ENCODE measurements around the gene PSMD11.

PSMD11 gene

GRCh38 chr17:32490101-32490482 is 45.8 kb downstream of the PSMD11 start:
- DNase-seq, result peak; percentile 41

GRCh38 chr17:32491371-32492263 is 47.3 kb downstream of the PSMD11 start:
- peak overlapping the region; percentile 96 for H3K4me3 Mint-ChIP-seq
- peaks cover 33% of the 10 kb centered on the region for H3K36me3 Mint-ChIP-seq (ENCODE audit: low read depth)
- H3K27me3 Mint-ChIP-seq, result no peaks in the 10 kb centered on the region
- DNase-seq, result peak; percentile 58
- peaks cover 63% of the 10 kb centered on the region for H3K4me1 Mint-ChIP-seq
- peak overlapping the region; percentile 77 for H3K27ac Mint-ChIP-seq
- ATAC-seq, result peak; percentile 17
- H3K9me3 Mint-ChIP-seq, result no peaks in the 10 kb centered on the region

More at GRCh38 chr17:32490101-32490482, 45.8 kb downstream of the PSMD11 start:
- Mint-ChIP-seq H3K9me3 (no peaks in the 10 kb centered on the region), H3K36me3 (ENCODE audit: low read depth) (peaks cover 33% of the 10 kb centered on the region), H3K27ac (peak overlapping the region; percentile 77), H3K4me1 (peaks cover 69% of the 10 kb centered on the region), H3K4me3 (peak overlapping the region; percentile 96), H3K27me3 (no peaks in the 10 kb centered on the region)
- ATAC-seq, result peak; percentile 7

DNA sequence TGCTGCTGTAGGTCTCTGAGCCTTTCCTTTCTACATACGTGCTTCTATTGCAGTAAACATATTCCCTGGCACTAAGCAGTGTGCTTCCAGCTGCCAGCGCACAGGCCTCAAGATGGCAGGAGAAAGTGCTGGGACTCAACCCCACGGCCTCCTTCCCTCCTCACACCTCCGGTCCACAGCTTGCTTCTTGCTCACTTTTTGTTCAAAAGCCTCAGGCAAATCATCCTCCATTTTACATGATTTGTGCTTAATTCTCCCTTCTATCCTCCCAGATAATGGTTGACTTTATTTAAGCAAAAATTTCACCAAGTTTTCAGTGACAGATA is 47.9 kb downstream of the PSMD11 start:
- peak overlapping the region; percentile 61 for H3K4me3 Mint-ChIP-seq
- no peaks in the 10 kb centered on the region for H3K27me3 Mint-ChIP-seq
- H3K36me3 Mint-ChIP-seq (ENCODE audit: low read depth), result peaks cover 33% of the 10 kb centered on the region
- peak overlapping the region; percentile 77 for H3K27ac Mint-ChIP-seq
- DNase-seq, result no peak
- peaks cover 63% of the 10 kb centered on the region for H3K4me1 Mint-ChIP-seq
- ATAC-seq, result no peak
- no peaks in the 10 kb centered on the region for H3K9me3 Mint-ChIP-seq

GRCh38 chr17:32492648-32493289 is 48.5 kb downstream of the PSMD11 start:
- Mint-ChIP-seq H3K4me3 (peak overlapping the region; percentile 61), H3K27ac (peak overlapping the region; percentile 77), H3K4me1 (peaks cover 61% of the 10 kb centered on the region), H3K9me3 (no peaks in the 10 kb centered on the region), H3K36me3 (ENCODE audit: low read depth) (peaks cover 30% of the 10 kb centered on the region), H3K27me3 (no peaks in the 10 kb centered on the region)
- ATAC-seq (no peak), DNase-seq (no peak)

DNA sequence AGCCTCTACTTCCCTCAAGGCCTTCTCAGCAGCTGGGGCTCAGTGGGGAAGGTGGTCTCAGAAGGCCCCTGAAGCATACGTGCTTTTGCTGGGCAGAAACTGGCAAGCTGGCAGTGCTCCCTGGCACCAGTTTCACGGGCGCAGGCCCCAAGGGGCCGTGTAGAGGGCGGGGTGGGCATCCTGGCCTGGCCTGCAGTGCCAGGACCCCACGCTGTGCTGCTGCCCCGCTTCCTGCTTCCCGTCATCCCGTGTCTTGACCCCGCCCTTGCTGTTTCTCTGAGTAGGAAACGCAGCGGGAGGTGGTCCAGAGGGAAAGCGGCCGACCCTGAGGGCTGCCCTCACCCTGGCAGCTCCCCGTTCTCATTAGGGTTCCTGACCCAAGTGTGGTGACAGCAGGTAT is 49.3 kb downstream of the PSMD11 start:
- Mint-ChIP-seq H3K4me1 (peaks cover 54% of the 10 kb centered on the region), H3K27ac (no peak overlapping the region), H3K4me3 (no peak overlapping the region), H3K27me3 (no peaks in the 10 kb centered on the region), H3K36me3 (ENCODE audit: low read depth) (peaks cover 22% of the 10 kb centered on the region), H3K9me3 (no peaks in the 10 kb centered on the region)
- ATAC-seq (no peak), DNase-seq (no peak)

- no peak overlapping the region for H3K27ac Mint-ChIP-seq
- H3K4me1 Mint-ChIP-seq, result peaks cover 52% of the 10 kb centered on the region
These were observed 49.7 kb downstream of the PSMD11 start for GRCh38 chr17:32493976-32494513.

DNA sequence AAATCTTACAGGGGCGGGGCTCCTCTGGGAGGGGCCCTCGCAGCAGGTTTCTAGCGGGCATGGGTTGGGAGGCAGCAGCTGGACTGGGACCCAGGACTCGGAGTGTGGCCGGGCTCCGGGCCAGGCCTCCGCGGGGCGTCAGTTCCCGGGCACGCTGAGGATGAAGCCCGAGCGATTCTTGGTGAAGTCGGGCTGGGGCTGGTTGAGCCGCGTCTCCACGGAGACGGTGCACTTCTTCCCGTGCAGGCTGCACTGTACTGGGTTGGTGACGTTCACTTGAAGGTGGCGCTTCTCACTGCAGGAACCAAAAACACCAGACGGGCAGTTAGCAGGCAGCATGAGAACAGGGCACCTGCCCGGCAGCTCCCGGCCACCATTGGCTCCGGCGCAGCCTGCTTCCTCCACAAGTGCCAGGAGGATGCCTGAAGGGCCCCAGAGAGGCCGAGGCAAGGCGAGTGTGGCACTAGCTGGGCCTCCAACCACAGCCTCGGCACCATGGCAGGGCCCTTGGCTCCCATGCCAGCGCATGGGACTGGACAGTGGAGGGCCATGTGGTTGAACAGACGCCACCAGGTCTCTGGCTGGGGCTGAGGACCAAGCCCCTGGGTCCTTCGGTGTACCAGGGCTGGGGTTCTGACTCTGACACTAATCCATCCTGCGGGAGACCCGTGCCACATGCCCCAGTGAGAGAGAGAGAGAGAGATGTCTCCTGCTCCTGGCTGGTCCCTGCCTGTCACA is 50.5 kb downstream of the PSMD11 start:
- no peak overlapping the region for H3K4me3 Mint-ChIP-seq
- peaks cover 44% of the 10 kb centered on the region for H3K4me1 Mint-ChIP-seq
- ATAC-seq (no peak), DNase-seq (no peak)
- H3K27me3 Mint-ChIP-seq, result no peaks in the 10 kb centered on the region
- no peaks in the 10 kb centered on the region for H3K9me3 Mint-ChIP-seq
- H3K36me3 Mint-ChIP-seq (ENCODE audit: low read depth), result peaks cover 11% of the 10 kb centered on the region
- H3K27ac Mint-ChIP-seq, result no peak overlapping the region

More at GRCh38 chr17:32493976-32494513, 49.7 kb downstream of the PSMD11 start:
- ATAC-seq (no peak), DNase-seq (no peak)
- Mint-ChIP-seq H3K9me3 (no peaks in the 10 kb centered on the region), H3K4me3 (no peak overlapping the region), H3K27me3 (no peaks in the 10 kb centered on the region), H3K36me3 (ENCODE audit: low read depth) (peaks cover 17% of the 10 kb centered on the region)

DNA sequence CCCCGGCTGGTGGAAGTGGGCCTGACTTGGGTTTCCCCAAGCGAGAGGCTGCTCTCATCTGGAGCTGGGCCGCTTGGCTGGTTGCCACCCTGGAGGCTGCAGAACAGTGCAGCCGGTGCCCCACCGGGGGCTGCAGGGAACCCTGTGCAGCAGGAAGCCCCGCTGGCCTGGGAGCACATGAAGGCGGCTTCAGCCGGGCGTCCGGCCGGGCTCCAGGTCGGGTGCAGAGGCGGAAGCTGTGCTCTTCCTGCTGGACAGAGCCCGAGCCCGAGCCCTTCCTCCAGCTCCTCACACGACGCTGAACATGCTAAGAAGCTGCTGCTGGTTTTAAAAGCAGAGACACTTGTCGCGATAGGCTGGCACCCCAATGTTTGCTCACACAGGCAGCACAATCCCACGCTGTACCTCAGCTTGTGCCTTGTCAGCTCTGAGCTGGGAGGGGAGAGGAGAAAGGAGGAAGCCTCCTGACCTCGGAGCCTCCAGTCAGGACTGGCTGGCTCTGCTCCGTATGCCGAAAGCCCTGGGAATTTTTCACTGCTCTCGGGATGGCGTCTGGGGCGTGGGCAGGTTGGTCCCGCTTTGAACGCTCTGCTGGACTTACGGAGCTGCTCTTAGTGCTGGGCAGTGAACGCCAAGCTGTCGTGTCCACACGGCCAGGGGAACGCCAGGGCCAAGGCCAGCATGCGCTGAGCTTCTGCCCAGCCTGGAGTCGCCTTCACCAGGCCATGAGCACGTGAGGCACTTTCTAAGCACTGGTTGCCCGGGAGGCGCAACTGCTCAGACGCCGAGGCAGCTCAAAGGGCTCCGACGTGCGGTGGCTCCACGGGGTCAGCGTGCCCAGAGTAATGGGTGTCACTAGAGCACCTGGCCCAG is 51.3 kb downstream of the PSMD11 start:
- no peak for ATAC-seq
- Mint-ChIP-seq H3K36me3 (ENCODE audit: low read depth) (peaks cover 4% of the 10 kb centered on the region), H3K4me3 (no peak overlapping the region), H3K4me1 (peaks cover 38% of the 10 kb centered on the region), H3K27me3 (no peaks in the 10 kb centered on the region), H3K27ac (no peak overlapping the region), H3K9me3 (no peaks in the 10 kb centered on the region)
- no peak for DNase-seq

DNA sequence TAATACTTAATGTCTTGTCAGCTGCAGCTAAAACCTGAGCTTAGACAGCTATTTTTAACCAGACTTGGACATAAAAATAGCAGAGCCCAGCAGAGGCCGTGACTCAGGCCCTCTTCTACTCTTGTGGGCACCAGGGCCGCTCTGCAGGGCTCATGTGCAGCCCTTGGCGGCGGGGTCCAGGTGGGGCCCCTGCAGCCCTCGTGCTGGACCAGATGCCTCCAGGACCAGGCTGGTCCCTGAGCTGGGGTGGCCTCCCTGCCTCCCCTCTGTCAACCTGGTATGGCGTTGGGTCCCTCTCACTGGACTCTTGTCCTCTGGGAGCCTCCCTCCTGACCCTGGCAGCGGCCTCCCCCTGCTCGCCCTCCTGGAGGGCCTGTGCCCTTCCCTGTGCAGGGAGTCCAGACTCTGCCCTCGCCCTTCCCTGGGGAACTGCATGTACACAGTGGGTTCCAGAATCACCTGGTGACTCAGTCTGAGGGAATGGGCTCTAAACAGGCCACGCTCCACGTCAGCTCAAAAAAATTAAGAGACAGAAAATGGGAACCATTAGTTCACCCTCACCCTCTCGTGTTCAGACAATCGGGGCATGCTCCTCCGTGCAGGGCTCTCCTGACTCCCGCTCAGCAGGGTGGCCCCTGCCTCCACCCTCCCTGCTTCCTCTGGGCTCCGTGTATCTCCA is 52.2 kb downstream of the PSMD11 start:
- Mint-ChIP-seq H3K4me3 (no peak overlapping the region), H3K4me1 (peaks cover 38% of the 10 kb centered on the region), H3K36me3 (ENCODE audit: low read depth) (no peaks in the 10 kb centered on the region), H3K27ac (no peak overlapping the region), H3K27me3 (no peaks in the 10 kb centered on the region), H3K9me3 (no peaks in the 10 kb centered on the region)
- no peak for ATAC-seq
- DNase-seq, result no peak

DNA sequence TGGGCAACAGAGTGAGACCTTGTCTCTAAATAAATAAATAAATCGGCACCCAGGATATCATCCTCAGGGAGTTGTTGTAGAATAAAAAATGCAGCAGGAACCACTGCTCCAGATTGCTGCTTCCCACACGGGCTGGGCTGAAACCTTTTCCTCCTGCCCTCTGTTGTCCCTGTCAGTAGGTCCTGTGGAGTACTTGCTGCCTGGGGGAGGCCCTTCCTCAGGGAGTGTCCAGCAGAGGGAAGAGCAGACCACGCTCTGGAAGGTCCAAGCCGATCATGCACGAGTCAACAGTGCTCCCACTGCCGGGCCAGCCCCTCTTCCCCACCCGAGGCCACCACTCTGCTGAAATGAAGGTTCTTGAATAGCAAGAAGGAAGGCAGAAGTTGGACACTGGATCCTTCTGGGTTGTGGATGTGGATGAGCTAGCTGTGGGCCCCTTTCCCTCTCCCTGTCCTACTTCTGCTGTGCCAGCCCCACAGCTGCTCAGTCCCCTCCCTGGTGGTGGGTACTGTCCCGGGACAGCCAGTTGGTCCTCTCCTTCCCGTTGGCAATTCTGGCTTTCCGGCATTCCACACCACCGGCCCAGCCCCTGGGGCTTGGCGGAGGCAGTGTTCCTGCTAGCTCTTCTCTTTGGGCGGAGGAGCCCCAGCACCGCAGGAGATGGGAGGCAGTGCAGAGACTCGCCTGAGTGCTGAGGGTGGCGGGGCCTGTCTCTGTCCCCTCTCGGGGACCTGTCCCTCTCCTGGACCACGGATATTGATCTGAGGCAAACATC is 53.3 kb downstream of the PSMD11 start:
- Mint-ChIP-seq H3K4me3 (no peak overlapping the region), H3K9me3 (no peaks in the 10 kb centered on the region), H3K27ac (no peak overlapping the region), H3K4me1 (peaks cover 38% of the 10 kb centered on the region), H3K36me3 (ENCODE audit: low read depth) (peaks cover 2% of the 10 kb centered on the region), H3K27me3 (no peaks in the 10 kb centered on the region)
- DNase-seq (no peak), ATAC-seq (no peak)

GRCh38 chr17:32498391-32498790 is 54.1 kb downstream of the PSMD11 start:
- Mint-ChIP-seq H3K4me3 (no peak overlapping the region), H3K4me1 (peaks cover 38% of the 10 kb centered on the region), H3K27me3 (no peaks in the 10 kb centered on the region), H3K27ac (no peak overlapping the region), H3K9me3 (no peaks in the 10 kb centered on the region), H3K36me3 (ENCODE audit: low read depth) (peaks cover 2% of the 10 kb centered on the region)
- ATAC-seq (no peak), DNase-seq (no peak)

- Mint-ChIP-seq H3K4me3 (no peak overlapping the region), H3K4me1 (peaks cover 62% of the 10 kb centered on the region), H3K27me3 (no peaks in the 10 kb centered on the region), H3K27ac (no peak overlapping the region), H3K36me3 (ENCODE audit: low read depth) (peaks cover 2% of the 10 kb centered on the region), H3K9me3 (no peaks in the 10 kb centered on the region)
- ATAC-seq, result no peak
- no peak for DNase-seq
These were observed 57.7 kb downstream of the PSMD11 start for GRCh38 chr17:32502013-32502412.

DNA sequence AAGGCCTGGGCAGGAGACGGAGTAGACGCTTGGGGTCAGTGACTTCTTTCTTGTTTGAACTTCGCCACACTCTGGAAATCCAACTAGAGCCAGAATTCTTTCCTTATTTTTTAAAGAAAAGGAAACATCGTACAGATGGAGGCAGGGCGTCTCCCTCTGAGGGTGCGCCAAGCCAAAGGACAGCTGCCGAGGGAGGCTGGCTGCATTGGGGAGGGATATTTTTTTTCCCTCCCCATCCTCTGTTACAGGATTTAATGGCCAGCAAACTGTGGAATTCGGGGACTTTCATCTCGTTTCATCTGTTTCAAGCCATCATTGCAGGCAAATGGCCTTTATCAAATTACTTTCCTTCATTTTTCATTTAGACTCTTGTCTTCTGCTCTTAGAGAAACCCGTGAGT is 58.4 kb downstream of the PSMD11 start:
- H3K36me3 Mint-ChIP-seq (ENCODE audit: low read depth), result peaks cover 2% of the 10 kb centered on the region
- no peaks in the 10 kb centered on the region for H3K9me3 Mint-ChIP-seq
- H3K4me3 Mint-ChIP-seq, result no peak overlapping the region
- peak overlapping the region; percentile 84 for H3K27ac Mint-ChIP-seq
- no peak for DNase-seq
- H3K27me3 Mint-ChIP-seq, result no peaks in the 10 kb centered on the region
- peaks cover 68% of the 10 kb centered on the region for H3K4me1 Mint-ChIP-seq
- ATAC-seq, result no peak
